GM23248 (cell line): ENCODE data around the gene SALL3. TPM values are rescaled to one million over a fixed set of nuclear protein-coding genes. Genes with fewer than 3 reads are reported as not detected.

Source experiments
- DNase-seq: peaks from one replicate; pipeline ENCODE4 v3.0.0-alpha.2; 2015
- H2AFZ ChIP-seq: fragments of 200-600 bp; sonication (generic); 2 replicates; pipeline ENCODE4 v1.6.1; 2016; ENCODE audit warnings: antibody characterized with exemption
- H3F3A ChIP-seq: fragments of 200-600 bp; sonication (generic); 2 replicates; pipeline ENCODE4 v1.6.1; 2016; ENCODE audit warnings: mild to moderate bottlenecking, antibody characterized with exemption, mixed run types; ENCODE audit not compliant: insufficient read depth
- H3K27ac ChIP-seq: fragments of 200-600 bp; sonication (generic); 2 replicates; pipeline ENCODE4 v1.5.1; 2016; ENCODE audit warnings: mild to moderate bottlenecking
- H3K27me3 ChIP-seq: fragments of 200-600 bp; sonication (generic); replicated peaks from 2 replicates; pipeline ENCODE4 v1.6.1; 2016; ENCODE audit warnings: mild to moderate bottlenecking; ENCODE audit not compliant: insufficient read depth
- H3K36me3 ChIP-seq: fragments of 200-600 bp; sonication (generic); 2 replicates; pipeline ENCODE4 v1.6.1; 2016; ENCODE audit warnings: low read depth, mild to moderate bottlenecking
- H3K4me1 ChIP-seq: fragments of 200-600 bp; sonication (generic); 2 replicates; pipeline ENCODE4 v1.6.1; 2016; ENCODE audit warnings: mild to moderate bottlenecking; ENCODE audit not compliant: insufficient read depth
- H3K4me2 ChIP-seq: fragments of 200-600 bp; sonication (generic); one replicate; pipeline ENCODE4 v1.6.1; 2016; ENCODE audit warnings: mild to moderate bottlenecking; ENCODE audit not compliant: unreplicated experiment
- H3K4me3 ChIP-seq: fragments of 200-600 bp; sonication (generic); 2 replicates; pipeline ENCODE4 v1.5.1; 2016; ENCODE audit warnings: mild to moderate bottlenecking
- H3K79me2 ChIP-seq: fragments of 200-600 bp; sonication (generic); 2 replicates; pipeline ENCODE4 v1.6.1; 2016; ENCODE audit warnings: mild to moderate bottlenecking; ENCODE audit not compliant: insufficient read depth
- H3K9ac ChIP-seq: fragments of 200-600 bp; sonication (generic); 2 replicates; pipeline ENCODE4 v1.6.1; 2016; ENCODE audit warnings: mild to moderate bottlenecking
- H3K9me2 ChIP-seq: fragments of 200-600 bp; sonication (generic); 2 replicates; pipeline ENCODE4 v1.6.1; 2016; ENCODE audit warnings: mixed run types, mild to moderate bottlenecking, moderate library complexity; ENCODE audit not compliant: insufficient read depth
- H3K9me3 ChIP-seq: fragments of 200-600 bp; sonication (generic); one replicate; pipeline ENCODE4 v1.6.1; 2017; ENCODE audit warnings: low read depth
- H4K20me1 ChIP-seq: fragments of 200-600 bp; sonication (generic); 2 replicates; pipeline ENCODE4 v1.6.0; 2016; ENCODE audit not compliant: insufficient read depth
- EZH2 ChIP-seq: fragments of 200-600 bp; sonication (generic); IDR thresholded peaks from 2 replicates; pipeline ENCODE4 v1.6.1; 2018; ENCODE audit warnings: antibody characterized with exemption, mild to moderate bottlenecking; ENCODE audit not compliant: insufficient read depth, poor library complexity, severe bottlenecking
- EZH2phosphoT487 ChIP-seq: fragments of 200-600 bp; sonication (generic); IDR thresholded peaks from 2 replicates; pipeline ENCODE4 v1.6.1; 2018; ENCODE audit warnings: antibody characterized with exemption, moderate library complexity, mild to moderate bottlenecking, low read depth; ENCODE audit not compliant: insufficient read depth
- WGBS, 2 experiments: methylation state at CpG; one replicate each; pipeline ENCODE4 v1.1.6; 2015 to 2017; ENCODE audit warnings: low lambda C conversion rate in 2 of 2, low coverage in 1 of 2; ENCODE audit errors: missing lambda C conversion rate in 2 of 2; 5-methylcytosine and 5-hydroxymethylcytosine counted together
- in situ Hi-C: fragments of 300-500 bp; cut with MboI; formaldehyde crosslinking; loops from 2 replicates; pipeline ENCODE4 v1.15.0; 2020
- polyA plus RNA-seq: library from polyadenylated mRNA; unstranded; fragments of >200 nt; fragmentation: Nextera tagmentation; extraction: Ambion mirVana; gene quantifications from 2 replicates; pipeline ENCODE4 v1.2.1, GENCODE V29; 2016
- total RNA-seq: library from RNA; depleted of rRNA; stranded (reverse); fragments of >200 nt; shearing (Covaris generic); gene quantifications from 2 replicates; pipeline ENCODE4 v1.2.3, GENCODE V29; 2014

SALL3 gene
- total and polyA plus RNA-seq, 2 experiments from 2014 or later: not detected

- no peak for DNase-seq
- no peak overlapping the region for H3K27ac ChIP-seq
Measured at GRCh38 chr18:78935406-78935805, 44.2 kb upstream of the SALL3 start.

GRCh38 chr18:78936251-78937005, 43.2 kb upstream of the SALL3 start:
- Histone ChIP-seq H3K4me2 (no peak overlapping the region), H3K36me3 (no peaks in the 10 kb centered on the region), H3K4me1 (no peaks in the 10 kb centered on the region), H3K4me3 (no peak overlapping the region), H3K79me2 (no peaks in the 10 kb centered on the region), H3F3A (no peaks in the 10 kb centered on the region), H4K20me1 (no peaks in the 10 kb centered on the region), H3K9me3 (no peaks in the 10 kb centered on the region), H3K27me3 (no peaks in the 10 kb centered on the region), H3K27ac (no peak overlapping the region), H3K9ac (no peak overlapping the region), H3K9me2 (no peaks in the 10 kb centered on the region), H2AFZ (no peak overlapping the region)
- WGBS, 2 experiments: 42 to 43% methylated on average over 27 to 28 of the region's 28 CpGs
- TF ChIP-seq EZH2 (no peak), EZH2phosphoT487 (no peak)
- in situ Hi-C loops: no loop called here
- no peak for DNase-seq

More at GRCh38 chr18:78935406-78935805, 44.2 kb upstream of the SALL3 start:
- Histone ChIP-seq H3K4me2 (no peak overlapping the region), H3K27me3 (no peaks in the 10 kb centered on the region), H3K4me3 (no peak overlapping the region), H3K9ac (no peak overlapping the region), H3K9me3 (no peaks in the 10 kb centered on the region), H4K20me1 (no peaks in the 10 kb centered on the region), H3F3A (no peaks in the 10 kb centered on the region), H3K4me1 (no peaks in the 10 kb centered on the region), H3K79me2 (no peaks in the 10 kb centered on the region), H3K9me2 (no peaks in the 10 kb centered on the region), H2AFZ (no peak overlapping the region), H3K36me3 (no peaks in the 10 kb centered on the region)
- in situ Hi-C loops: no loop called here
- TF ChIP-seq EZH2: no peak
- no peak for TF ChIP-seq EZH2phosphoT487
- WGBS, 2 experiments: 55 to 60% methylated on average over 9 of the region's 9 CpGs

- Histone ChIP-seq H3K27ac (no peak overlapping the region), H2AFZ (no peak overlapping the region), H4K20me1 (no peaks in the 10 kb centered on the region), H3K9me3 (no peaks in the 10 kb centered on the region), H3K4me2 (no peak overlapping the region), H3K9ac (no peak overlapping the region), H3K79me2 (no peaks in the 10 kb centered on the region), H3K4me3 (no peak overlapping the region), H3K27me3 (no peaks in the 10 kb centered on the region), H3K36me3 (no peaks in the 10 kb centered on the region), H3F3A (no peaks in the 10 kb centered on the region), H3K9me2 (no peaks in the 10 kb centered on the region), H3K4me1 (no peaks in the 10 kb centered on the region)
- TF ChIP-seq EZH2phosphoT487: no peak
- no peak for TF ChIP-seq EZH2
- in situ Hi-C loops: no loop called here
- no peak for DNase-seq
- WGBS, 2 experiments: 57 to 60% methylated on average over 4 of the region's 4 CpGs
Measured at GRCh38 chr18:78937166-78937565, 42.5 kb upstream of the SALL3 start.

GRCh38 chr18:78939105-78939504, 40.5 kb upstream of the SALL3 start:
- Histone ChIP-seq H3K4me3 (no peak overlapping the region), H3K36me3 (no peaks in the 10 kb centered on the region), H3K9me2 (no peaks in the 10 kb centered on the region), H3F3A (no peaks in the 10 kb centered on the region), H3K9me3 (no peaks in the 10 kb centered on the region), H3K4me2 (no peak overlapping the region), H3K9ac (no peak overlapping the region), H4K20me1 (no peaks in the 10 kb centered on the region), H3K27me3 (no peaks in the 10 kb centered on the region), H3K4me1 (no peaks in the 10 kb centered on the region), H2AFZ (no peak overlapping the region), H3K79me2 (no peaks in the 10 kb centered on the region), H3K27ac (no peak overlapping the region)
- TF ChIP-seq EZH2 (no peak), EZH2phosphoT487 (no peak)
- DNase-seq: no peak
- WGBS, 2 experiments: 11 to 16% methylated on average over 5 of the region's 5 CpGs
- in situ Hi-C loops: no loop called here
